ENCODE results near the gene COL6A3.

Gene COL6A3

GRCh38 chr2:237429753-237430152 lies 15.8 kb upstream of the COL6A3 start:
- Histone ChIP-seq H3K27ac (ENCODE audit: extremely low read depth, low read depth, low read length) (no peak overlapping the region), H3K36me3 (ENCODE audit: control insufficient read depth in 2 of 2, insufficient read depth in 1 of 2, low read length in 2 of 2) (no peaks in the 10 kb centered on the region), H3K4me1 (ENCODE audit: control insufficient read depth, insufficient read depth, low read length) (no peaks in the 10 kb centered on the region), H3K4me3 (ENCODE audit: low read depth, low read length) (no peak overlapping the region), H3K9me3 (ENCODE audit: control insufficient read depth, insufficient read depth, low read depth, low read length) (no peaks in the 10 kb centered on the region)
- POLR2A ChIA-PET, result no interaction called here
- CTCF ChIA-PET, result interaction anchor here (1.1 to 2.8 kb wide), 3 partner anchors 9 to 264 kb away, joined by 3 to 27 read pairs (median 4); no protein-coding TSS in a partner anchor
- TF ChIP-seq SETDB1 (IDR thresholded peaks at IDR 0.05; ENCODE audit: insufficient read length, low read length), result no peak
- TF ChIP-seq ZNF768 (tag by site-specific recombination; IDR thresholded peaks at IDR 0.05), result no peak

GRCh38 chr2:237427769-237428506 lies 14.0 kb upstream of the COL6A3 start:
- no peaks in the 10 kb centered on the region for H3K36me3 ChIP-seq (ENCODE audit: control insufficient read depth in 2 of 2, insufficient read depth in 1 of 2, low read length in 2 of 2)
- ChIA-PET POLR2A (no interaction called here), CTCF (interaction anchor here (1.0 kb wide), 1 partner anchor 84 kb away, joined by 3 read pairs; no protein-coding TSS in a partner anchor)
- H3K4me1 ChIP-seq (ENCODE audit: control insufficient read depth, insufficient read depth, low read length), result no peaks in the 10 kb centered on the region
- TF ChIP-seq KLF9 (tag by site-specific recombination; IDR thresholded peaks at IDR 0.05; ENCODE audit: low read depth) (no peak), ZSCAN5A (tag by site-specific recombination; IDR thresholded peaks at IDR 0.05) (no peak), PRDM1 (tag by site-specific recombination; IDR thresholded peaks at IDR 0.05) (no peak), ZBTB20 (tag by site-specific recombination; IDR thresholded peaks at IDR 0.05) (no peak), ZNF692 (tag by site-specific recombination; IDR thresholded peaks at IDR 0.05) (no peak), ZBTB1 (tag by site-specific recombination; IDR thresholded peaks at IDR 0.05) (no peak), ZNF585B (tag by site-specific recombination; IDR thresholded peaks at IDR 0.05) (no peak), PATZ1 (tag by site-specific recombination; IDR thresholded peaks at IDR 0.05) (no peak), FEZF1 (tag by site-specific recombination; IDR thresholded peaks at IDR 0.05) (no peak)
- no peaks in the 10 kb centered on the region for H3K9me3 ChIP-seq (ENCODE audit: control insufficient read depth, insufficient read depth, low read depth, low read length)
- no peak overlapping the region for H3K4me3 ChIP-seq (ENCODE audit: low read depth, low read length)
- H3K27ac ChIP-seq (ENCODE audit: extremely low read depth, low read depth, low read length), result no peak overlapping the region

- CTCF ChIA-PET, result interaction anchor here (0.8 to 1.2 kb wide), 2 partner anchors 49 to 304 kb away, joined by 3 read pairs; no protein-coding TSS in a partner anchor
- TF ChIP-seq ZNF639 (tag by site-specific recombination; IDR thresholded peaks at IDR 0.05) (no peak), SCRT2 (tag by site-specific recombination; IDR thresholded peaks at IDR 0.05) (no peak), ZNF488 (tag by site-specific recombination; IDR thresholded peaks at IDR 0.05) (no peak), ZNF140 (tag by site-specific recombination; IDR thresholded peaks at IDR 0.05) (no peak), PBX3 (CRISPR knock-in tag; IDR thresholded peaks at IDR 0.05) (no peak), ATF2 (tag by site-specific recombination; IDR thresholded peaks at IDR 0.05; ENCODE audit: low read depth) (no peak), ZNF10 (tag by site-specific recombination; IDR thresholded peaks at IDR 0.05) (no peak), REPIN1 (tag by site-specific recombination; IDR thresholded peaks at IDR 0.05; ENCODE audit: low read depth) (no peak)
Measured at GRCh38 chr2:237426517-237426916, 12.6 kb upstream of the COL6A3 start.

More at GRCh38 chr2:237426517-237426916, 12.6 kb upstream of the COL6A3 start:
- H3K36me3 ChIP-seq (ENCODE audit: control insufficient read depth in 2 of 2, insufficient read depth in 1 of 2, low read length in 2 of 2), result no peaks in the 10 kb centered on the region
- POLR2A ChIA-PET, result no interaction called here
- peaks cover 5% of the 10 kb centered on the region for H3K4me1 ChIP-seq (ENCODE audit: control insufficient read depth, insufficient read depth, low read length)
- H3K4me3 ChIP-seq (ENCODE audit: low read depth, low read length), result no peak overlapping the region
- H3K27ac ChIP-seq (ENCODE audit: extremely low read depth, low read depth, low read length), result no peak overlapping the region
- H3K9me3 ChIP-seq (ENCODE audit: control insufficient read depth, insufficient read depth, low read depth, low read length), result no peaks in the 10 kb centered on the region
